HCT116 (cell line): ENCODE data around the gene RHCE. TPM values are rescaled to one million over a fixed set of nuclear protein-coding genes. Genes with fewer than 3 reads are reported as not detected.
"Not testable (repeated sequence)": the region's sequence is repeated elsewhere in the genome, so short reads cannot be mapped to it uniquely, and the experiment has no call there.

ENCODE experiments used
- ATAC-seq: fragments of 200-7000 bp; cut with Tn5 transposase; 2 replicates; pipeline ENCODE4 v1.9.1; 2020; ENCODE audit warnings: mild to moderate bottlenecking, moderate library complexity
- BruUV-seq: library from RNA; stranded (reverse); fragments of 400-500 nt; replicated peaks from 2 replicates; lab custom pipeline; 2021; lab: Mats Ljungman, UMichigan
- CTCF ChIA-PET: fragments of 300-600 bp; sonication (Branson Sonifier 250); formaldehyde crosslinking; loops from one replicate; lab custom pipeline; 2021; ENCODE audit warnings: antibody characterized with exemption; lab: Charles Lee
- POLR2A ChIA-PET: fragments of 300-600, 350-600 bp; sonication (Branson Sonifier 250); formaldehyde crosslinking; loops from one replicate; lab custom pipeline; 2021; ENCODE audit warnings: antibody characterized with exemption; lab: Charles Lee
- RAD21 ChIA-PET, 2 experiments: fragments of 300-600 bp; sonication (Branson Sonifier 250); formaldehyde crosslinking; loops; one replicate each; lab custom pipeline; 2023; ENCODE audit warnings: low total read pairs in 2 of 2; ENCODE audit not compliant: uncharacterized antibody in 2 of 2, unreplicated experiment in 2 of 2, low non-redundant PET in 1 of 2; lab: Charles Lee
- DNase-seq: peaks from one replicate; pipeline ENCODE4 v3.0.0-alpha.2; 2010; ENCODE audit warnings: low read depth, low spot score
- H2AFZ ChIP-seq: fragments of 200-600 bp; shearing (Covaris generic), sonication (generic); 2 replicates; pipeline ENCODE4 v1.6.1; 2017; ENCODE audit warnings: low read depth, mixed run types, mixed read lengths, antibody characterized with exemption, low read length; ENCODE audit not compliant: poor library complexity, severe bottlenecking
- H3K27ac ChIP-seq: 2 replicates; pipeline ENCODE4 v1.5.1; 2012; ENCODE audit warnings: low read depth, low read length
- H3K27me3 ChIP-seq: fragments of 200-600 bp; sonication (generic); 2 replicates; pipeline ENCODE4 v1.6.1; 2016; ENCODE audit warnings: mixed run types, low read length, mixed read lengths; ENCODE audit not compliant: insufficient read depth
- H3K36me3 ChIP-seq, 2 experiments: fragments of 200-500 bp in 1 of 2; fragments of 200-600 bp in 1 of 2; sonication (Bioruptor generic) in 1 of 2; sonication (generic) in 1 of 2; 2 replicates each; pipeline versions ENCODE4 v1.5.1 to v1.6.1; 2014 to 2016; ENCODE audit warnings: low read length in 2 of 2, inconsistent platforms in 1 of 2, mixed read lengths in 1 of 2, mixed run types in 1 of 2; ENCODE audit not compliant: insufficient read depth in 2 of 2, control insufficient read depth in 1 of 2
- H3K4me1 ChIP-seq, 2 experiments: fragments of 200-600 bp in 1 of 2; sonication (generic) in 1 of 2; 2 replicates each; pipeline versions ENCODE4 v1.5.1 to v1.6.1; 2012 to 2017; ENCODE audit warnings: low read length in 2 of 2, inconsistent platforms in 1 of 2, mild to moderate bottlenecking in 1 of 2, mixed read lengths in 1 of 2, mixed run types in 1 of 2, moderate library complexity in 1 of 2; ENCODE audit not compliant: insufficient read depth in 2 of 2, control insufficient read depth in 1 of 2
- H3K4me2 ChIP-seq: fragments of 200-600 bp; sonication (generic); 2 replicates; pipeline ENCODE4 v1.6.1; 2017; ENCODE audit warnings: mixed run types, low read length, mixed read lengths
- H3K4me3 ChIP-seq, 2 experiments: fragments of 200-600 bp in 1 of 2; sonication (generic) in 1 of 2; replicated peaks in 1 of 2; 2 replicates each; pipeline ENCODE4 v1.5.1; 2011 to 2016; ENCODE audit warnings: low read length in 2 of 2, control low read depth in 1 of 2, low read depth in 1 of 2, mild to moderate bottlenecking in 1 of 2, mixed read lengths in 1 of 2, mixed run types in 1 of 2
- H3K79me2 ChIP-seq: fragments of 200-600 bp; sonication (generic); 2 replicates; pipeline ENCODE4 v1.6.1; 2017; ENCODE audit warnings: mild to moderate bottlenecking, mixed run types, low read length, moderate library complexity, mixed read lengths; ENCODE audit not compliant: insufficient read depth
- H3K9ac ChIP-seq: fragments of 200-600 bp; sonication (generic); 2 replicates; pipeline ENCODE4 v1.6.1; 2016; ENCODE audit warnings: low read length, mixed read lengths
- H3K9me2 ChIP-seq: fragments of 200-600 bp; sonication (generic), shearing (Covaris generic); 2 replicates; pipeline ENCODE4 v1.6.1; 2017; ENCODE audit warnings: mixed run types, mild to moderate bottlenecking, moderate library complexity; ENCODE audit not compliant: insufficient read depth
- H3K9me3 ChIP-seq, 2 experiments: fragments of 200-500 bp in 1 of 2; fragments of 200-600 bp in 1 of 2; sonication (Bioruptor generic) in 1 of 2; sonication (generic) in 1 of 2; 2 replicates each; pipeline ENCODE4 v1.6.1; 2014 to 2017; ENCODE audit warnings: low read length in 2 of 2, mixed read lengths in 2 of 2, inconsistent platforms in 1 of 2, low read depth in 1 of 2, mild to moderate bottlenecking in 1 of 2, mixed run types in 1 of 2, moderate library complexity in 1 of 2; ENCODE audit not compliant: control insufficient read depth in 1 of 2, insufficient read depth in 1 of 2
- H4K20me1 ChIP-seq: fragments of 200-600 bp; sonication (generic), shearing (Covaris generic); 2 replicates; pipeline ENCODE4 v1.6.1; 2017; ENCODE audit warnings: mixed run types, mild to moderate bottlenecking, moderate library complexity; ENCODE audit not compliant: insufficient read depth
- CBX3 ChIP-seq: IDR thresholded peaks from 2 replicates; pipeline ENCODE4 v1.6.1; 2012; ENCODE audit warnings: low read depth
- CEBPB ChIP-seq: IDR thresholded peaks from 2 replicates; pipeline ENCODE4 v1.6.1; 2012; ENCODE audit warnings: low read depth
- CTCF ChIP-seq, 3 experiments: fragments of 200-600 bp in 1 of 3; sonication (generic) in 1 of 3; IDR thresholded peaks in 2 of 3; conservative IDR thresholded peaks in 1 of 3; 2 replicates each; pipeline ENCODE4 v1.5.1; 2012 to 2017; ENCODE audit warnings: low read depth in 2 of 3, low read length in 2 of 3, antibody characterized with exemption in 1 of 3, borderline replicate concordance in 1 of 3, control low read depth in 1 of 3, mild to moderate bottlenecking in 1 of 3, mixed read lengths in 1 of 3, mixed run types in 1 of 3, moderate library complexity in 1 of 3; ENCODE audit not compliant: insufficient read depth in 1 of 3
- EGR1 ChIP-seq: IDR thresholded peaks from 2 replicates; pipeline ENCODE4 v1.6.1; 2012; ENCODE audit warnings: low read depth
- ELF1 ChIP-seq: IDR thresholded peaks from 2 replicates; pipeline ENCODE4 v1.6.1; 2012; ENCODE audit warnings: low read depth, borderline replicate concordance
- FOSL1 ChIP-seq: IDR thresholded peaks from 2 replicates; pipeline ENCODE4 v1.6.1; 2012; ENCODE audit warnings: low read depth
- JUND ChIP-seq: IDR thresholded peaks from 2 replicates; pipeline ENCODE4 v1.6.1; 2012
- MAX ChIP-seq: IDR thresholded peaks from 2 replicates; pipeline ENCODE4 v1.6.1; 2012
- POLR2AphosphoS5 ChIP-seq: IDR thresholded peaks from 2 replicates; pipeline ENCODE4 v1.6.1; 2011; ENCODE audit warnings: mild to moderate bottlenecking, low read depth, low read length, moderate library complexity
- SIN3A ChIP-seq: IDR thresholded peaks from 2 replicates; pipeline ENCODE4 v1.6.1; 2012; ENCODE audit warnings: low read depth
- TCF7L2 ChIP-seq: IDR thresholded peaks from 2 replicates; pipeline ENCODE4 v1.7.0; 2011; ENCODE audit warnings: borderline replicate concordance, inconsistent platforms; ENCODE audit not compliant: insufficient read depth, insufficient read length; ENCODE audit errors: extremely low read depth
- intact Hi-C: fragments of 100-400 bp; cut with micrococcal nuclease; formaldehyde crosslinking; loops from 2 replicates; pipeline ENCODE4 v1.10.0; 2022
- total RNA-seq: library from RNA; stranded (reverse); gene quantifications from one replicate; pipeline ENCODE4 v1.2.1, GENCODE V29; 2021; ENCODE audit not compliant: unreplicated experiment

Gene RHCE
- total RNA-seq, 1 experiment from 2014 or later, result 0.64 TPM

GRCh38 chr1:25445993-25446538, 25.4 kb upstream of the RHCE start:
- peaks cover 0 to 5% of the 10 kb centered on the region in 2 experiments; a peak in 1 of 4 replicates for H3K4me1 ChIP-seq
- H3K4me3 ChIP-seq, result no peak overlapping the region
- H3K4me2 ChIP-seq, result no peak overlapping the region
- H3K36me3 ChIP-seq, result no peaks in the 10 kb centered on the region
- no peak overlapping the region for H3K27ac ChIP-seq
- H3K79me2 ChIP-seq, result no peaks in the 10 kb centered on the region
- H3K9me2 ChIP-seq, result no peaks in the 10 kb centered on the region
- no peaks in the 10 kb centered on the region for H3K9me3 ChIP-seq
- intact Hi-C loops, result no loop called here
- no TSS peak for BruUV-seq
- DNase-seq (no peak), ATAC-seq (no peak)
- H4K20me1 ChIP-seq, result no peaks in the 10 kb centered on the region
- H3K27me3 ChIP-seq, result no peaks in the 10 kb centered on the region
- H2AFZ ChIP-seq, result no peak overlapping the region
- ChIA-PET CTCF (no interaction called here), RAD21 (no interaction called here), POLR2A (no interaction called here)
- H3K9ac ChIP-seq, result no peak overlapping the region
- TF ChIP-seq MAX, result no peak
- no peak for TF ChIP-seq EGR1
- no peak for TF ChIP-seq ELF1
- TF ChIP-seq CEBPB, result no peak
- TF ChIP-seq JUND, result no peak
- no peak for TF ChIP-seq FOSL1
- no peak for TF ChIP-seq CBX3
- TF ChIP-seq TCF7L2, result no peak
- no peak for TF ChIP-seq SIN3A
- no peak for TF ChIP-seq CTCF (IDR thresholded peaks at IDR 0.05 in 2 of 3, conservative IDR thresholded peaks at IDR 0.05 in 1 of 3; ENCODE audit: borderline replicate concordance in 1 of 3, insufficient read depth in 1 of 3, low read depth in 2 of 3, low read length in 2 of 3)
- TF ChIP-seq POLR2AphosphoS5, result no peak

DNA sequence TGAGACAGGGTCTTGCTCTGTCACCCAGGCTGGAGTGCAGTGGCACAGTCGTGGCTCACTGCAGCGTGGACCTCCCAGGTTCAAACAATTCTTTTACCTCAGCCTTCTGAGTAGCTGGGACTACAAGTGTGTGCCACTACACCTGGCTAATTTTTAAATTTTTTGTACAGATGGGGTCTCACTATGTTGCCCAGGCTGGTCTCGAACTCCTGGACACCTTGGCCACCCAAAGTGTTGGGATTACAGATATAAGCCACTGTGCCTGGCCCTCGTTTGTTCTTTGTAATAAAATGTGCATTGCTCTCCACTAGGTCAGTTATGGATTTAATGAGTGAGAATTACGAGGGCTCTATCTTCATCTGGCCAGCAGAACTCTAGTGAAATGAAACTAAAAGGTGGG, 24.0 kb upstream of the RHCE start:
- H3K4me2 ChIP-seq, H3K27me3 ChIP-seq, DNase-seq, H3K79me2 ChIP-seq, H3K4me1 ChIP-seq, H3K9me2 ChIP-seq, H3K36me3 ChIP-seq, H3K4me3 ChIP-seq, H3K27ac ChIP-seq, H3K9me3 ChIP-seq, H3K9ac ChIP-seq, intact Hi-C loops, RAD21 ChIA-PET, H2AFZ ChIP-seq, CTCF ChIA-PET, H4K20me1 ChIP-seq, ATAC-seq, BruUV-seq: not testable (repeated sequence)
- POLR2A ChIA-PET, result interaction anchor here (1.4 kb wide), 1 partner anchor 197 kb away, joined by 3 read pairs; the partner anchor contains the start of gene RSRP1
